Right kidney (tissue), 1 donor: ENCODE results near the gene TWIST2.

Experiments used
- DNase-seq: peaks from one replicate; pipeline ENCODE4 v3.0.0-alpha.2; 2016

The TWIST2 gene

GRCh38 chr2:238891457-238892203 lies 43.7 kb downstream of the TWIST2 start:
- DNase-seq: no peak

- no peak for DNase-seq
These were observed 44.3 kb downstream of the TWIST2 start for GRCh38 chr2:238892204-238892500.

- DNase-seq: no peak
These were observed 44.9 kb downstream of the TWIST2 start for GRCh38 chr2:238892796-238893195.

- no peak for DNase-seq
These were observed 45.6 kb downstream of the TWIST2 start for GRCh38 chr2:238893349-238894000.

- DNase-seq: no peak
These were observed 46.5 kb downstream of the TWIST2 start for GRCh38 chr2:238894226-238894949.

- no peak for DNase-seq
These were observed 47.0 kb downstream of the TWIST2 start for GRCh38 chr2:238894950-238895298.

GRCh38 chr2:238895361-238895882 lies 47.5 kb downstream of the TWIST2 start:
- DNase-seq: no peak

- no peak for DNase-seq
These were observed 48.2 kb downstream of the TWIST2 start for GRCh38 chr2:238895891-238896600.

- DNase-seq: no peak
These were observed 48.8 kb downstream of the TWIST2 start for GRCh38 chr2:238896641-238897040.

GRCh38 chr2:238897122-238897880 lies 49.4 kb downstream of the TWIST2 start:
- no peak for DNase-seq

GRCh38 chr2:238897911-238898311 lies 50.0 kb downstream of the TWIST2 start:
- DNase-seq: no peak

GRCh38 chr2:238898534-238899281 lies 50.8 kb downstream of the TWIST2 start:
- DNase-seq: no peak

GRCh38 chr2:238899386-238899785 lies 51.5 kb downstream of the TWIST2 start:
- no peak for DNase-seq

GRCh38 chr2:238900511-238900910 lies 52.6 kb downstream of the TWIST2 start:
- no peak for DNase-seq

GRCh38 chr2:238901461-238902057 lies 53.7 kb downstream of the TWIST2 start:
- DNase-seq: no peak

GRCh38 chr2:238902285-238902684 lies 54.4 kb downstream of the TWIST2 start:
- no peak for DNase-seq

- DNase-seq: no peak
These were observed 55.3 kb downstream of the TWIST2 start for GRCh38 chr2:238903141-238903540.

- no peak for DNase-seq
These were observed 56.3 kb downstream of the TWIST2 start for GRCh38 chr2:238904177-238904576.

GRCh38 chr2:238904716-238905115 lies 56.8 kb downstream of the TWIST2 start:
- no peak for DNase-seq

- no peak for DNase-seq
These were observed 57.3 kb downstream of the TWIST2 start for GRCh38 chr2:238905224-238905623.

GRCh38 chr2:238905644-238906043 lies 57.8 kb downstream of the TWIST2 start:
- DNase-seq: no peak
